GM21360 (cell line): ENCODE results near the gene DDX17.

Source experiments
- ATAC-seq: cut with Tn5 transposase; IDR thresholded peaks from one replicate; pipeline ENCODE4 v1.9.1; 2021; ENCODE audit warnings: mild to moderate bottlenecking, moderate library complexity; ENCODE audit not compliant: unreplicated experiment

Gene DDX17

DNA sequence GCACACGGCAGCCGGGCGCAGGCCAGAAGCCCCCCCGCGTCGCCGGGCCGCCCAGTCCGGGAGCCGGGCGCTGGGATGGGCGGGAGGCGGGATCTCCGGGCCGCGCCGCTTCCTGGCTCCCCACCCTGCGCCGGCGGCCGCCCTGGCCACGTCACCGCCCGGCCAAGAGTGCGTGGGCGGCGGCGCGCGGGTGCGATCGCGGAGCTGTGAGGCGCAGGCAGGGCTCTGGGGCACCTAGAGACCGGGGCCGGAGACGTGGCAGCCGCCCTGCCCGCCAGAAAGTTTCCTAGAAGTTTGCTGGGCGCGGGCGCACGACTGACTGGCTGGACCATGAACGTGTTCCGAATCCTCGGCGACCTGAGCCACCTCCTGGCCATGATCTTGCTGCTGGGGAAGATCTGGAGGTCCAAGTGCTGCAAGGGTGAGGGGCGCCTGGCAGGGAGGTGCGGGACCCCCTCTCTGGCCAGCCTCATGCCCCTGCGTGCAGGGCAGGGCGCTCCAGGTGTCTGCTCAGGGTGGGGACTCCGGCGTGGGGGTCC lies 38.1 kb downstream of the DDX17 start, which contains the start of gene KDELR3:
TSS of gene KDELR3 (plus strand) at position 193 of the 539 bp plus-strand sequence. CDS start at position 331, 138 bp downstream.
- no peak for ATAC-seq

DNA sequence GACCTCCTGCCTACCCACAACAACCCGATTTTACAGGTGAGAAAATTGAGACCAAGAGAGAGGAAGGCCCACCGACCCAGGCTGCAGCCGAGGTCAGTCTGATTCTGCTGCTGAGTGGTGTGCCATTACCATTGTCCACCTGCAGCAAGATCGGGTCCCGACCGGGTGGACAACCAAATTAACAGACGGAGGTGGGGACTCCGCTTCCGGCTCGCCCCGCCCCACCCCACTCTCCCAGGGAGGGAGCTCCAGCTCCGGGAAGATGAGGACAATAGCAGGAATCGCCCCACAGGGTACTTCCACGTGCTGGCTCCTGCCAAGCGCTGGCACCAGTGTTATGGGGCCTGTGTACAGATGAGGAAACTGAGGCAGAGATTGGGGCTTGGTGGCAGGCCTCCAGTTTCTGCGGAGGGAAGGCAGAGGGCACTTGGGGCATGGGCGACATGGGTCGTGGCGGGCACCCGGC lies 38.6 kb downstream of the DDX17 start:
- ATAC-seq, result no peak

DNA sequence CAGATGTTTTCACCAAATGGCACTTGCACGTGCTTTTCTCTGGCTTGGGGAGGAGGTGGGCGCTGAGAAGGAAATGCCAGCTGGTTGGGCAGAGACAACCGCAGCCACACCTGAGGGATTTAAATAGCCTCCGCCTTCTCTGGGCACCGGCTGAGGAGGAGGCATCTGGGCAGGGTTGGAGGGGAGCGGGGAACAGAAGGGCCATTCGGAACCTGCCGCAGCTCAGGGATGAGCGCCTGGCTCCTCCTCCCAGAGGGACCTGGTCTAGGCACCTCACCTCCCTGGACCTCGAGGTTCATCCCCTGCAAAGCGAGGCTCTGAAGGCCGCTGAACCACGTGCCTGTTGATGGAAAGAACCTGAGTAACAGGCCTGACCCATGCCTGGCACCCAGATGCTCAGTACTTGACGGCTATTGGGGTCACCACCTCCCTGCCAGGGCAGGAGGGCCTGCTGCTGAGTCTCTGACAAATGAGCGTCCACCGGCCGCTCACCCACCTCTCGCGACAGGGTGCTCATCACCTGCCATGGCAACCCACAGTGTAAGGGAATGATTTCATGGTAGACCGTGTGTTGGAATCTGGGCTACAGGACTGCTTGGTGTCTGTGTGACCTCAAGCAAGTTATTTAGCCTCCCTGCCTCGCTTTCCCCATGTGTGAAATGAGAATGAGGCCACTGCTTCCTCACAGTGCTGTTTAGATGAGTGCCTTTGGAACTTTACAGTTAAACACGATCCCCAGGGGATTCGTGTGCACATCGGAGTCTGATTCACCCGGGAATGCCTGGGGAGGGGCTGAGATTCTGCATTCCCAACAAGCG lies 40.2 kb downstream of the DDX17 start:
- ATAC-seq, result no peak

DNA sequence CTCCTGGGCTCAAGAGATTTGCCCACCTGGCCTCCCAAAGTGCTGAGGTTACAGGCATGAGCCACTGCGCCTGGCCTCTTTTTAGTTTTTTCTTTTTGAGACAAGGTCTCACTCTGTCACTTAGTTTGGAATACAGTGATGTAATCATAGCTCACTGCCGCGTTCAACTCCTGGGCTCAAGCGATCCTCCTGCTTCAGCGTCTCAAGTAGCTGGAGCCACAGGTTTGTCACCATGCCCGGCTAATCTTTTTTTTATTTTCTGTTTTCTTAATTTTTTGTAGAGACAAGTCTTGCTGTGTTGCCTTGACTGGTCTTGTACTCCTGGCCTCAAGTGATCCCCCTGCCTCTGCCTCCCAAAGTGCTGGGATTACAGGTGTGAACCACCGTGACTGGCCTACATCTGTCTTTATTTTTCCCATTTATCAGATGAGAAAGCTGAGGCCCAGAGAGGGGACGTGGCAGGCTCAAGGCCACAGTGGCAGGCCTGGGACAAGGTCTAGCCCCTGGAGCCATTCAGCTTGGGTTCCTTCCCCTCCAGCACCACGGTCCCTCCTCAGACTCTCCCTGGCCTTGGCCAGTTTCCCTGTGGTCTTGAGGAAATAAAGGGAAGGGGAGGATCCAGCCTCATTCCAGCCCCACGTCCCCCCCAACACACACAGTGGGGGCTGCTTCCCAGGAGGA lies 41.0 kb downstream of the DDX17 start:
- no peak for ATAC-seq

DNA sequence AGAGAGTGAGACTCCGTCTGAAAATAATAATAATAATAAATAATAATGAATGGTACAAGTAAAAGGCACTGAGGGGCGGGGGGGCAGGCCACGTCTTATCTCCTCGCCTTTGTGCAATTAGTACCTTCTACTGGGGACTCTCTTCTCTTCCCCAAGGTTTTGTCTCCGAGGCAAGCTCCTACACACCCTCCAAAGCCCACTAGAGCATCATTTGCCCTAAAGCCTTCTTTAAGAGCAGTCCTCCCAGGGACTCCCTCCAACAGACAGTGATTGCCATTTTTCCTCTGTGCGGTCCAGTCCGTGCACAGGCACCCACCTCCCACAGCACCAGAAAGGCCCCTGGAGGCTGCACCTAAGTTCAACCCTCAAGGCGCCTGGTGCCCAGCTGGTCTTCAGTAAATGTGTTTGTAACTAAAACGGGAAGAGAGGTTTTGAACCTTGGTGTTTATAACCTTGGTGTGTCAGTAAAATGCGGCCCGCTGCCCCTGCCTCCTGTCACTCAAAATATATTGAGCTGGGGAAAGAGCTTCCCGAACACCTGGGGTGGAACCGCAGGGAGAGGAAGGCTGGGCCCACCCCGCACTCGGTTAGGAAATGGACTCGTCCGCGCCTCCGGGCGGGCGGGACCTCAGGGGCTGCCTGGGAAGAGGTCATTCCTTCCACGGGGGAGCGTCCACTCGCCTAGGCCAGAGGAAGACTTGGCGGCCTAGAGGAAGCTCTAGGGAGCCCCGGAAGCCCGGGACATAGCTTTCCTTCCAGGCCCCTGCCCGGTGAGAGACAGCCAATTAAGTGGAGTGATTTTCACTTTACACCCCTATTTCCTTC lies 42.9 kb downstream of the DDX17 start:
- no peak for ATAC-seq

DNA sequence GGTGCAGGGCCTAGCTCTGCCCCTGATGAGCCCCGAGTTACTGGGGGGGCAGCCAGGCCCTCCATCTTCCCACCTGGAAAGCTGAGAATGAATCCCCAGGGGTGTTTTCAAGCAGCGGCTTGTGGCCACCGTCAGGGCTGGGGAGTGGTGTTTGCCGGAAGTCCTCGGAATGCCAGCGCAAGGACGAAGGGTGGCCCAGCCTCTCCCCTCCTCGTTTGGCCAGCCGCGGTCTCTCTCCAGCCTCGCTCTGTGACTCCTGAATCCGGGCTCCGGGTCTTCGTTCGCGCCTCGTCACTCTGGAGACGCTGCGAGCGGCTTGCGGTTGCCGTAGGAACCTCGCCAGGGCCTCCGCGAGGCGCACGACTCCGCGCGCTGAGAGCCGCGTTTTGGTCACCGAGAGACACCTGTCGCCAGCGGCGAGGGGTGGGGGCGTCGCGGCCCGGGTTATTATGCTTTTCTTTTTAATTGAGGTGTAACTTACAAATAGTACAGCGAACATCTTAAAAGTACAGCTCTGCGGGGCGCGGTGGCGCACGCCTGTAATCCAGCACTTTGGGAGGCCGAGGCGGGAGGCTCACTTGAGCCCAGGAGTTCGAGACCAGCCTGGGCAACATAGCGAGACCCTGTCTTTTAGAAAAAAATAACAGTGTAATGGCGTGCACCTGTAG lies 44.6 kb downstream of the DDX17 start:
- no peak for ATAC-seq

DNA sequence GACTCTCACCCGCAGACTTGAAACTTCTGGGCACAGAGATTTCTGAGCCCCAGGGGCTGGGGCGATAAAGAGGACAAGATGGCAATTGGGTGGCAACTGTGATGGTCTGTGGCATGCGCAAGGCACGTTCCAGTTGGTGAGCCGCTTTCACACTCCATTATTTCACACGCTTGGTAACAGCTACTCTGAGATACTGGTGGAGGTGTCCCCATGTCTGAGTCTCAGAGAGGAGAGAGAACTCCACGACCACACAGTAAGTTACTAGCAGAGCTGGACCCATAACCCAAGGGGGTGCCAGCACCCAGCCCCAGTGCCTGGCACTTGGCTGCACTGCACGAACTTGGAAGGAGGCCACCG lies 45.1 kb downstream of the DDX17 start:
- ATAC-seq, result no peak

DNA sequence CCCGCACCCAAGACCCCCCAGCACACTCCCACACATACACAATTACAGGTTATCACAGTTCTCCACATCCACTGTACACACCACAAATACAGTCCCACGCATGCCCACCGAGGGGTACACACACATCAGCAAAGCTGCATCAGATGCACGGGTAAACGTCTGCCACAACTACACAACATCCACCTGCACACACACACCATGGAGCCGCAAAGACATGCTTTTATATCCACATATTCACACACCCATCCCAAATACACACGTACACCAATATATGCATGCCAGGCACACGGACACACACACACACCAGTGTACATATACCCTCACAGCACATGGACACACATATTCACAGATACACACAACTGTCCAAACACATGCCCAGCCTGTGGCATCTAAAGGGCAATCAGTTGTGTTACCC lies 45.7 kb downstream of the DDX17 start:
- ATAC-seq, result no peak

DNA sequence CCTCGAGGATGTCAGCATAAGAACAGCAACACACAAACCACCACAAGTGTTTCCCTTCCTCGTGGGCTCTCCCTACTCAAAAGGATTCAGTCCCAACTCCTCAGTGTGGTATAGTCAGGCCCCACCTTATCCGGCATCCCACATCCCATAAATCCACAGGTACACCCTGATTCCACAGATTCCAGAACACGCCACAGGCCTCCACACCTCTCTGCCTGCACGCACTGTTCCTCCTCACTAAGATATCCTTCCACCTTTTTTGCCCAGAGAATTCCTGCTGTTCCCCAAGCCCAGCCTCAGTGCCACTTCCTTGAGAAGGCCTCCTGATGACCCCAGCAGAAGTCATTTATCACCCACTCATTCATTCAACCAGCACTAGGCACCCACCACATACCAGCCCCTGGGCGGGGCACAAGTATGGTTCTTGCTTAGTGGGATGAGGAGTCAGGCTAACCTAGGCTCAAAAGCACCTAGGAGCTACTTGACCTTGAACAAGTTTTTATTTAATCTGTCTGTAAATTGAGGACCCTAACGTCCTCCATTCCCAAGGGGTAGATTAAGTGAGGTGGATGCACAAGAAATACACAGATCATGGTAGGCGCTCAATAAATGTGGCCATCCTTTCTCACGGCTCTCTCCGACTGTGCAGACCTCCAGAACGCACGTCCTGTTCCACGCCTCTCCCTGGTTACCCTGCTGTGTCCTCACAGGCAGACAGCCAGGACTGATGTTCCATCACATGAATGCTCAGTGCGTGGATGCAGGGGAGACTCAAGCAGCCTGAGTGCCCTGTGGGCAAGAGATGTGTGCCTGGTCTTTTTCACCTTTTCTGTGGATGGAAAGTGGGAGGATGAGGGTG lies 49.0 kb downstream of the DDX17 start:
- ATAC-seq, result no peak

DNA sequence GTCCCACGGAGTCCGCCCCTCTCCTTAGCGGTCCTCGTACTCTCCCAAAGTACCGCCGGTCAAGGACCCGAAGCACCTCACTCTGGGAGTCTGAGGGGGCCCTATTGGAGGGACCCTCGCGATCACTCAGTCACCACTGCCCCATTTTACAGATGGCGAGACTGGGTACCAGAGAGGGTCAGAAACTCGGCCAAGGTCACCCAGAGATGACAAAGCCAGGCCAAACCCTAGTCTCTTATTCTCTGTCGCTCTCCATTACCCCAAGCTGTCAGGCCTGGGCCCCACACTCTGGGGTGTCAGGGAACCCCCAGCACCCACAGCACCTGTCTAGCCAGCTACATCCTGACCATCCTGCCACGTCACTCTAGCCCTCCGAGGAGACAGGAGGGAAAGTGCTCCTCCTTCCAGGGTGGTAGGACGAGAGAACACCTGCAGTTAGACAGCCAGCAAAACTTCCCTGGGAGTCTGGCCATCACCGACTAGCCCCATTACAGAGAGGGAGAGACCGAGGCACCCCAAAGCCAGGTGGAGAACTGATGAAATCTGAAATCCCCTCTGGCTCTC lies 49.8 kb downstream of the DDX17 start:
- ATAC-seq, result no peak

DNA sequence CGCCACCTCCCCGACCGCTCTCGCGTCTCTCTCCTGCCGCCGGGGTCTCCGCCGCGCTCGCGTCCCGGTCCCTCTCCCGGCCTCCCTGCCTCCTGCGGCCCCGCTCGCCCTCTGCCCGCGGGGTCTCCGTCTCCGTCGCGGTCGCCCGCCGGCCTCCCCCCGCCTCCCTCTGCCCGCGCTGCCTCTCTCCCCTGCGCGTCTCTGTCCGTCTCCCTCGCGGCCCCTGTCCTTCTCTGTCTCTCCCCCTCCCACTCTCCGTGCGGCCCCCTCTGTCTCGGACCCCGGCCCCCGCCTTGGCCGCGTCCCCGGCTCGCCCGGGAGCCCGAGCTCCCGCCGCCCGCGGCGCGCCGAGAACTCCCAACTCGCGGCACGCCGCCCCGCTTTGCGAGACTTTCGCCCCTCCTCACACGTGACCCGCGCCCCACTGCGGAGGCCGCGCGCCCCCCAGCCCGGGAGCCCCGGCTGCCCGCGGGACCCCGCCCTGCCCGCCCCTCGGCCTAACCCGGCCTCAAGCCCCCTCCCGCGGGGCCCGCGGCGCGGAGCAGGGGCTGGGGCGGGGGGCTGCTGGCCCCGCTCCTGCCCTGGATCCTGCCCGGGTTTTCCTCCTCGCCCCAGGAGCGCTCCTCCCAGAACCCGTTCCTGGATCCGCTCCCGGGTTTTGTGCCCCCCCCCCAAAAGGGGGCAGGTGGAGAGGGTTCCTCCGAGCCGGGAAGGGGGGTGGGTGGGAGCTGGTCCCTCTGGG lies 50.4 kb downstream of the DDX17 start:
- no peak for ATAC-seq

DNA sequence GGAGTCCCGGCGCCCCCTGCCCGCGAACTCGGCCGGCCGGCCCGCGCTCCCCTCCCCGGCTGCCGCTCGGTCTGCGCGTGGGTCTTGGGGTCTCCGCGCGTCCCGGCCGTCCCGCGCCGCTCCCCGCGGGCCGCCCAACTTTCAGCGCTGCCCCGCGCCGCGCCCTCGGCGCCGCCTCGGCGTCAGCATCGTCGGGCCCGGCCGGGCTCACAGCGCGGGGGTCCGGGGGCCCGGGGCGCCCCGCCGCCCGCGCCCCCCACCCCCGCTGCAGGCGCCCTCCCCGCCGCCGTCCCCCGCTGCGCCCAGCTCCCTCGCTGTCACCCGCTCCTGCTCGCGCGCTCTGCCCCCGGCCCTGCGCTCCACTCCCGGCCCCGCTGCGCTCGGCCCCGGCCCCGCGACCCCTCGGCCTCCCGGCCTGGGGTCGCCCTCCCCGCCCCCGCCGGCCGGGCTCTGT lies 51.0 kb downstream of the DDX17 start, which contains the start of gene KCNJ4:
TSS of gene KCNJ4 (minus strand) at position 124 of the 454 bp plus-strand sequence. CDS start 27,067 bp downstream, outside the sequence.
- ATAC-seq, result no peak

DNA sequence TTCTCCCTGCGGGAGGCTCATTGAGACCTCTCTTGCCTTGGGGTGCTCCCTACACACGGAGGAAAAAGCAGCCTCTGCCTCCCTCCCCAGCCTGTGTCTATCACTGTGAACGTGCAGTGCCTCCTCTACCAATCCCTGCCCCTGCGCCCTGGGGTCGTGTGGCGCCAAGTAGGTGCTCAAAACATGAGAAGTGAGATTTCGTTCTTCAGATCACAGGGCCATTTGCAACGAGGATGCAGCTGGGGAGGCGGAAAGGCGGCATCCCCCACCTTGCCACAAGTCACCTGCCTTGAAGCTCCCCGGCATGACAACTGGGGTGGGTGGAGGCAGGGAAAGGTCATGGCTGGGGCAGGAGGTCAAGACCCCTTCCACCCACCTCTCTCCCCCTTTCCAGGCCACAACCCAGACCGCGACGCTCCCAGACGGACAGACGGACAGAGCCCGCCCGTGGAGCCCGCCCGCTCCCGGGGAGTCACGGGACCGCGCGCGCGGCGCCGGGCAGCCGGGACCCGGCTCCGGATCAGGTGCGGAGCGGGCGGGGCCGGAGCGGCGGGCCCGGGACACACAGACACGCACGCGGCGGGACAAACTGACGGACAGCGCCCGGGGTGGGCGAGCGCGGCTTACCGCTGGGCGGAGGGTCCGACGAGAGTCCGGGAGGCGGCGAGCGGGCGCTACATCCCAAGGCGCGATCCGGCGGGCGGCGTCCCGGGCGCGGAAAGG lies 51.6 kb downstream of the DDX17 start:
- no peak for ATAC-seq

DNA sequence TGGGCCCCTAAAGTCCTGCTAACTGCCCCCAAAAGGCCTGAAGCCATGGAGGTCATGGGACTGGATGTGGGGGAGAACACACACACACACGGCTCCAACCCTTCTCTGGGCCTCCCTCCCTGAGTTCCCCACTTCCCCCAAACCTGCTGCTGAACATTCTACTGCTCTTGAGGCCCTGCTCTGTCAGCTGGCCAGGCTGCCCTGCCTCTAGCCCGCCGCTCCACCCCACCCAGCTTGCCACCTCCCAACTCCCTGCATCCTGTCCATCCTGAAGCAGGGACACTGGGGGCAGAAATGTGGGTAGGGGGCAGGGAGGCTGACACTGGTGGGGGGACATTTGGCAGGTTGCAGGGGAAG lies 52.1 kb downstream of the DDX17 start:
- no peak for ATAC-seq

DNA sequence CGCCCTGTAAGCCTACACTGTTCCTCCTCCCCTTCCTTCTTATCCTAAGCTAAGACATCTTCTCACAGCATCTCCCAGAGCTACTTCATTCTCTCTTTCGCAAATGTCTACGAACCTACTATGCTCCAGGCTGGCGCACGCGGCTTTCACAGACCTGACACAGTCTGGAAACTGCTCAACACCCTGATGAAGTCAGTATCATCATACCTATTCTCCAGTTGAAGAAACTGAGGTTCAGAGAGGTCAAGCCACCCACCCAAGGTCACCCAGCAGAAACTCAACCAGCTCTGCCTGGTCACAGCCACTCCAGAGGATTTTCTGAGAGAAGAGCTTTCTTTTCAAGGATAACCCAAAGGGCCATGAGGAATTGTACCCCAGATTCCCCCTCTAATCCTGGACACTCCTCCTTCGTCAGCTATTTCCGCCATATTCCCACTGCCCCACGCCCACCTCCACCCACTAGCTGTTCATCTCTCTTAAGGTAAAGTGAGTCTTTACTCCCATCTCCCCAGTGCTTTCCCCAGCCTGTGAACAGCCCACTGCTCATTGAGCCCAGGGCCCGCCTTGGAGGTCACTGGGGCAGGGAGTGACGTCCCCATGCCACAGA lies 52.9 kb downstream of the DDX17 start:
- no peak for ATAC-seq

DNA sequence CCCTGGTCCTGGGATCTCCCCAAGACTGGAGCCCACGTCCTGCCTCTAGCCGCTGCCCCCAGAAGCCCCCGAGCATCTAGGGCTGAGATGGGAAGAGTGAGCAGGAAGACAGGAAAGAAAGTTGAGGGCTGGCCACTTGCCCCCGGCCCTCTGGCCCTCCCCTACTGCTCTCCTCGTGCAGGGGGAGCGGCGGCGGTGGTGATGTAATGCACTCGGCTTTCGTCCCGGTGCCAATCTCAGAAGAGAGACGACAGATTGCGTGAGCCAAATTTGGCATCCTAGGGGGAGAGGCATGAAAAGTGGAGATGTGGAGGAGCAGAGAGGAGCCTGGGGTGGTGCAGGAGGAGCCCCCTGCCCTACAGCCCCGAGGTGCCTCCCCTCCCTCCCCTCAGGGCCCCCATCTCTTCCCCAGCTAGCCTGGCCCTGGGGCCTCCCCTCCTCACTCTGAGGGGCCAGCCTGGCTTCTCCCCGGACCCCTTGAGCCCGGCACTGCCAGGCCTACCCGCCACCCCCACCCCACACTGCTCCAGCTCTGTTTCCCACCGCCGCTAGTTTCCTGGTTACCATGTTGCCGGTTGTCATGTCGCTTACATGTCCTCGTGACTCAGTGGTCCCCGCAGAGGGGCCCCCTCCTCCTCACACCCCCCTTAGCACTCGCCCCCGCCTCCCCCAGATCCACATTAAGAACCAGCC lies 53.6 kb downstream of the DDX17 start:
- no peak for ATAC-seq

DNA sequence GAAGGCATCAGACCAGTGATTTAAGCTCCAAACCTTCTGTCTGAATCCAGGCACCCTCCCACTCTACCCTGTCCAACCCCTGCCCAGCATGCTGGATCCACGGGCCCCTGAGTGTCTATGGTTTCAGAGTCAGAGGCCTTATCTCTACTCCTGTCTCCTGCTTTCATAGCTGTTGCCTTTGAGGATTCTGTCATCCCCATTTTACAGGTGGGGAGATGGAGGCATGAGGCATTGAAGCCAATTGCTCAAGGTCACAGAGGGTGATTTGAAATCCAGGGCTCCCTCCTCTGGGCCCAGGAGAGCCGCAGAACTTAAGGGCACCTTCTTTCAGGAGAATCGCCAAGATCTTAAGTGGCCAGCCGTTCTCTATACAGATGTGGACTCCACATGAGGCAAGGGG lies 54.2 kb downstream of the DDX17 start:
- no peak for ATAC-seq
